GM19043 (cell line): ENCODE measurements around the gene DMRT3.
"Not testable (repeated sequence)": the region's sequence is repeated elsewhere in the genome, so short reads cannot be mapped to it uniquely, and the experiment has no call there.

Source experiments
- ATAC-seq: cut with Tn5 transposase; IDR thresholded peaks from one replicate; pipeline ENCODE4 v1.9.1; 2021; ENCODE audit warnings: low read depth; ENCODE audit not compliant: unreplicated experiment

The DMRT3 gene

GRCh38 chr9:998299-999110, 22.1 kb downstream of the DMRT3 start:
- ATAC-seq: not testable (repeated sequence)

GRCh38 chr9:1001838-1002237, 25.4 kb downstream of the DMRT3 start:
- no peak for ATAC-seq

GRCh38 chr9:1002678-1003077, 26.2 kb downstream of the DMRT3 start:
- no peak for ATAC-seq

- ATAC-seq: peak; percentile 47
Observed at GRCh38 chr9:1005043-1005667, 28.7 kb downstream of the DMRT3 start.

- ATAC-seq: no peak
Observed at GRCh38 chr9:1007312-1007711, 30.9 kb downstream of the DMRT3 start.

GRCh38 chr9:1008216-1008615, 31.8 kb downstream of the DMRT3 start:
- ATAC-seq: no peak

- ATAC-seq: peak; percentile 93
Observed at GRCh38 chr9:1009101-1009707, 32.7 kb downstream of the DMRT3 start.

GRCh38 chr9:1013021-1013420, 36.6 kb downstream of the DMRT3 start:
- ATAC-seq: no peak

GRCh38 chr9:1014225-1014624, 37.8 kb downstream of the DMRT3 start:
- no peak for ATAC-seq

- no peak for ATAC-seq
Observed at GRCh38 chr9:1014640-1015039, 38.2 kb downstream of the DMRT3 start.

GRCh38 chr9:1018121-1018520, 41.7 kb downstream of the DMRT3 start:
- ATAC-seq: no peak

GRCh38 chr9:1024112-1024511, 47.7 kb downstream of the DMRT3 start:
- ATAC-seq: no peak

GRCh38 chr9:1025131-1025530, 48.7 kb downstream of the DMRT3 start:
- no peak for ATAC-seq

- no peak for ATAC-seq
Observed at GRCh38 chr9:1026219-1026618, 49.8 kb downstream of the DMRT3 start.

GRCh38 chr9:1028501-1029190, 52.2 kb downstream of the DMRT3 start:
- ATAC-seq: no peak

- no peak for ATAC-seq
Observed at GRCh38 chr9:1031951-1032601, 55.6 kb downstream of the DMRT3 start.

GRCh38 chr9:1034271-1034670, 57.8 kb downstream of the DMRT3 start:
- no peak for ATAC-seq

GRCh38 chr9:1039589-1039988, 63.1 kb downstream of the DMRT3 start:
- no peak for ATAC-seq
